HG03039 (cell line): ENCODE measurements around the gene TPSB2.
"Not testable (repeated sequence)": the region's sequence is repeated elsewhere in the genome, so short reads cannot be mapped to it uniquely, and the experiment has no call there.

ENCODE experiments used
- ATAC-seq: cut with Tn5 transposase; IDR thresholded peaks from one replicate; pipeline ENCODE4 v1.9.1; 2021; ENCODE audit warnings: mild to moderate bottlenecking, moderate library complexity; ENCODE audit not compliant: unreplicated experiment

The TPSB2 gene

GRCh38 chr16:1262210-1262845 is 32.3 kb upstream of the TPSB2 start:
- ATAC-seq, result no peak

- no peak for ATAC-seq
Measured at GRCh38 chr16:1261131-1261892, 31.3 kb upstream of the TPSB2 start.

- ATAC-seq, result no peak
Measured at GRCh38 chr16:1260101-1260680, 30.2 kb upstream of the TPSB2 start.

- no peak for ATAC-seq
Measured at GRCh38 chr16:1259760-1260068, 29.7 kb upstream of the TPSB2 start.

- no peak for ATAC-seq
Measured at GRCh38 chr16:1258906-1259759, 29.1 kb upstream of the TPSB2 start.

GRCh38 chr16:1258225-1258600 is 28.2 kb upstream of the TPSB2 start:
- no peak for ATAC-seq

DNA sequence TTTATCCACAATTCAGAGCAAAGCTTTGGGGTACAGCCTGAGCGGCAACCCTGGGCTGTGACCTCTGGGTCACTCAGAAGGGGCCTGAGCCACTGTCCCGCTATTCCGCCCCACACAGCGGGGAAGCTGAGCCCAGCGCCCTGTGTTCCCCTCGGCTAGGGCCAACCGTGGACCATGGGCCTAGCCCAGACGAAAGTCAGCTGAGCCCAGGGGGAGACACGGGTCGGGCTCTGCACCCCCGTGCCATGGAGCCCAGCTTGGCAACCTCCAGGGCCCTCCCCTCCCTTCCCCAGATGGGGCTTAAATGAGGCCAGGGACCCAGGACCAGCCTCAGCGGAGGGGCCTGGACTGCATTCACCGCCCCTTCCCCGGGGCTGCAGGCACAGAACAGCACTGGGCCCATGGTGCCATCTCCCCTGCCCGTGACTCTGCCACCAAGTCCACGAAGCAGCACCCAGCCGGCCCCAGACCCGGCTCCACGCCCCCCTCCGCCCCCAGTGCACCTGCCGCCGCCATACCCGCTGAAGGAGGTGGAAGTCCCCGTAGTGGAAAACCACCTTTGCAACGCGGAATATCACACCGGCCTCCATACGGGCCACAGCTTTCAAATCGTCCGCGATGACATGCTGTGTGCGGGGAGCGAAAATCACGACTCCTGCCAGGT is 27.7 kb upstream of the TPSB2 start:
- ATAC-seq, result no peak

- no peak for ATAC-seq
Measured at GRCh38 chr16:1256874-1257322, 26.9 kb upstream of the TPSB2 start.

GRCh38 chr16:1256296-1256873 is 26.4 kb upstream of the TPSB2 start:
- ATAC-seq, result not testable (repeated sequence)

DNA sequence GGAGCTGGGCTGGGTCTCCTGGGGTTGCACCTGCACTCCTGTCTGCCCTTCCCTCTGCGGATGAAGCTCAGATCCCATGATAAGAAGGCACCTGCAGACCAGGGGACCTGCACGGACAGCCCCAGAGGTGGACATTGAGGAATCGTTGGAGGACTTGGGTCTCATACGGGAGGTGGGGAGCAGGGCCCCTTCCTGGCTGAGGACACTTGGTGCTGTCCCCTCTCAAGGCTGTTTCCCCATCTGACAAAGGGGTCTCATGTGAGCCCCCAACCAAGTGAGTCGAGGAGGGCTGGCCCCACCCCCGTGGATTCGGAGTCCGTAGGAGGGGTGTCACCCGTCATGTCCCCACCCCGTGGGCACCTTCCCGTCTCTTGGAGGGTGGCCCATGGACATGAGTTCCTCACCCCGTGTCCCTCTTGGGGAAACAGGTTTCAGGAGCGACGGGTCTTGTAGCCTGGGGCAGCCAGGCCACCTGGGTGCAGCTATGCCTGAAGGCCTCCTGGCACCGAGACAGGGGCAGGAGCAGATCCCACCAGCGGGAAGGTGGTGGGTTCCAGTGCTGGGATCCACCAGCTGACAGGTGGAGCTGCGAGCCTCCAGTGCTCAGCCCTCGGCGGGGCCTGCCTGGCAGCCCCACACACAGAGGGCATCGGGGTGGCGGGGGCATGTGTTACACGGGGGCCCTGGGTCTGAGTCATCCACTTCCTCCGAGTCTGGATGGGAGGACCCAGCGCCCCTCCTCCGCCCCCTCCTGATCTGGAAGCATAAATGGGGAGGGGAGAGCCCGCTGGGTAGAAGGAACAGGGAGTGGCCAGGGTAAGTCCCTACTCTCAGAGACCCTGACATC is 25.5 kb upstream of the TPSB2 start, which contains the start of gene TPSD1:
Gene TPSD1, plus strand, starts transcription at position 794 of the 847 bp plus-strand sequence. CDS start 212 bp downstream, outside the sequence.
- not testable (repeated sequence) for ATAC-seq

GRCh38 chr16:1254821-1255220 is 24.8 kb upstream of the TPSB2 start:
- ATAC-seq, result not testable (repeated sequence)

- not testable (repeated sequence) for ATAC-seq
Measured at GRCh38 chr16:1253701-1254364, 23.8 kb upstream of the TPSB2 start.

GRCh38 chr16:1249031-1249755 is 19.2 kb upstream of the TPSB2 start:
- not testable (repeated sequence) for ATAC-seq

- not testable (repeated sequence) for ATAC-seq
Measured at GRCh38 chr16:1247903-1248537, 18.0 kb upstream of the TPSB2 start.

GRCh38 chr16:1245452-1246020 is 15.6 kb upstream of the TPSB2 start:
- no peak for ATAC-seq

GRCh38 chr16:1244881-1245280 is 14.9 kb upstream of the TPSB2 start:
- no peak for ATAC-seq
